Activated CD4-positive, alpha-beta T cell treated with anti-CD3 and anti-CD28 coated beads for 36 hours (primary cell): ENCODE measurements around the gene CHMP2A. TPM values are rescaled to one million over a fixed set of nuclear protein-coding genes. Genes with fewer than 3 reads are reported as not detected.
"Not testable (repeated sequence)": the region's sequence is repeated elsewhere in the genome, so short reads cannot be mapped to it uniquely, and the experiment has no call there.

Source experiments
- ATAC-seq: fragments of 200-7000 bp; cut with Tn5 transposase; one replicate; pipeline ENCODE4 v1.10.0; 2021; ENCODE audit warnings: mild to moderate bottlenecking, moderate library complexity
- CTCF ChIA-PET: fragments of 350-600 bp; sonication (Branson Sonifier 250); formaldehyde crosslinking; loops from one replicate; lab custom pipeline; 2021; ENCODE audit warnings: antibody characterized with exemption; lab: Charles Lee
- POLR2A ChIA-PET: fragments of 350-600 bp; sonication (Branson Sonifier 250); formaldehyde crosslinking; loops from one replicate; lab custom pipeline; 2021; ENCODE audit warnings: antibody characterized with exemption, inconsistent platforms; lab: Charles Lee
- DNase-seq: peaks from one replicate; pipeline ENCODE4 v3.0.0-alpha.2; 2020
- H3K27ac Mint-ChIP-seq: one replicate; pipeline ENCODE4 v1.8.0; 2021; ENCODE audit warnings: mixed read lengths
- H3K27me3 Mint-ChIP-seq: one replicate; pipeline ENCODE4 v1.8.0; 2021; ENCODE audit warnings: mixed read lengths
- H3K36me3 Mint-ChIP-seq: one replicate; pipeline ENCODE4 v1.8.0; 2021; ENCODE audit warnings: low read depth, mixed read lengths
- H3K4me1 Mint-ChIP-seq: one replicate; pipeline ENCODE4 v1.8.0; 2021; ENCODE audit warnings: mixed read lengths
- H3K4me3 Mint-ChIP-seq: one replicate; pipeline ENCODE4 v1.8.0; 2021; ENCODE audit warnings: mild to moderate bottlenecking, moderate library complexity, mixed read lengths
- H3K9me3 Mint-ChIP-seq: one replicate; pipeline ENCODE4 v1.8.0; 2021; ENCODE audit warnings: low read depth, mixed read lengths
- intact Hi-C, 2 experiments: fragments of 100-400 bp; cut with DNase I in 1 of 2; cut with micrococcal nuclease in 1 of 2; formaldehyde crosslinking; loops; one replicate each; pipeline versions ENCODE4 v1.14.2 to v1.15.1; 2022 to 2024; cut with DNase I, micrococcal nuclease
- total RNA-seq, 2 experiments: library from RNA; stranded (reverse); gene quantifications; one replicate each; pipeline ENCODE4 v1.2.3, GENCODE V29; 2021

Gene CHMP2A
- total RNA-seq, 2 experiments from 2014 or later: 101 to 107 TPM

GRCh38 chr19:58577581-58577980 is 22.7 kb upstream of the CHMP2A start:
- Mint-ChIP-seq H3K27ac (peak overlapping the region; percentile 48), H3K4me3 (peak overlapping the region; percentile 12), H3K4me1 (peaks cover 47% of the 10 kb centered on the region)
- DNase-seq, intact Hi-C loops, ATAC-seq, H3K27me3 Mint-ChIP-seq, H3K36me3 Mint-ChIP-seq, H3K9me3 Mint-ChIP-seq: not testable (repeated sequence)
- ChIA-PET POLR2A (interaction anchor here (0.6 kb wide), 1 partner anchor 17 kb away, joined by 3 read pairs; no protein-coding TSS in a partner anchor), CTCF (interaction anchor here (4.7 kb wide), 1 partner anchor 57 kb away, joined by 78 read pairs; the partner anchor contains the start of gene ZBTB45)

GRCh38 chr19:58575183-58576041 is 20.5 kb upstream of the CHMP2A start:
- Mint-ChIP-seq H3K27ac (peak overlapping the region; percentile 100), H3K36me3 (peaks cover 10% of the 10 kb centered on the region), H3K4me1 (peaks cover 50% of the 10 kb centered on the region), H3K27me3 (no peaks in the 10 kb centered on the region), H3K4me3 (peak overlapping the region; percentile 95), H3K9me3 (no peaks in the 10 kb centered on the region)
- ChIA-PET POLR2A (interaction anchor here (1.2 to 2.6 kb wide), 3 partner anchors 15 to 56 kb away, joined by 6 to 9 read pairs (median 7); partner anchors contain the start of genes TRIM28 and ZBTB45), CTCF (interaction anchor here (1.1 to 1.9 kb wide), 4 partner anchors 11 to 61 kb away, joined by 3 to 17 read pairs (median 4); partner anchors contain the start of gene ZBTB45)
- peak; percentile 40 for ATAC-seq
- peak; percentile 92 for DNase-seq
- intact Hi-C loops: loop anchor here (1.0 kb wide), 4 partner anchors 56 to 420 kb away; partner anchors contain the start of genes ZBTB45 (in 1 of the 2) and ZNF274 (in 1 of the 2)

DNA sequence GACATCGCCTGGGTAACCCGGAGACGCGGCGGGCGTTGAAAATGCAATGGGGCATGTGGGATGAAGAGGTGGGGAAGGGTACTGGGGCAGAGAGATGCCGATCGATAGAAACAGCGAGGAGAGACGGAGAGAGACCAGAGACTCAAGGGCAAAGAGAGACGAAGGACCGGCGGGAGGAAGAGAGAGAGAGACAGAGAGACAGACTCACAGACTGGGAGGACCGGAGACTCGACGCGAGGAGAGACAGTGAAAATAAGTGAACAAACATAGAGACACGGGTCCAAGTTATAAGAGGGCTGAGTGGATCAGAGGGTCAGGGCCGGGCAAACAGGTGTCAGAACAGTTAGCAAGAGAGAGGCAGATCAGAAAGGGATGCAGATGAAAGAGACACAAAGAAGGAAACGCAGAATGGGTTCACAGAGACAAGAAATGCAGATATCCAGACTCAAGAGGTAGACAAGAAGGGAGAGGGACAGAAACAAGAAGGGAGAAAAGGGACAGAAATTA is 18.8 kb upstream of the CHMP2A start:
- POLR2A ChIA-PET: no interaction called here
- Mint-ChIP-seq H3K36me3 (peaks cover 18% of the 10 kb centered on the region), H3K9me3 (no peaks in the 10 kb centered on the region), H3K4me3 (peak overlapping the region; percentile 95), H3K4me1 (peaks cover 42% of the 10 kb centered on the region), H3K27ac (peak overlapping the region; percentile 100), H3K27me3 (no peaks in the 10 kb centered on the region)
- CTCF ChIA-PET: no interaction called here
- no peak for DNase-seq
- intact Hi-C loops: loop anchor here (1.0 kb wide), 15 partner anchors 14 to 295 kb away; partner anchors contain the start of genes TRIM28 (in 2 of the 2), ZNF446 (in 2 of the 2), ERVK3-1 (in 1 of the 2) and RPS5 (in 1 of the 2)
- ATAC-seq: no peak

GRCh38 chr19:58572818-58573657 is 18.1 kb upstream of the CHMP2A start, which contains the start of gene MZF1:
MZF1 (minus strand) TSS chr19:58573335; CDS start chr19:58571389, 1,946 bp downstream.
- CTCF ChIA-PET: interaction anchor here (1.7 kb wide), 1 partner anchor 53 kb away, joined by 9 read pairs; the partner anchor contains the start of gene ZBTB45
- POLR2A ChIA-PET: interaction anchor here (0.5 to 2.5 kb wide), 3 partner anchors 13 to 191 kb away, joined by 3 to 9 read pairs (median 3); partner anchors contain the start of gene ZBTB45
- Mint-ChIP-seq H3K9me3 (no peaks in the 10 kb centered on the region), H3K4me3 (peak within 1 kb of the TSS; percentile 95), H3K4me1 (peaks cover 38% of the 10 kb centered on the region), H3K27ac (peak within 1 kb of the TSS; percentile 100), H3K27me3 (no peaks in the 10 kb centered on the region), H3K36me3 (peaks cover 21% of the 10 kb centered on the region)
- intact Hi-C loops: loop anchor here (1.0 kb wide), 15 partner anchors 14 to 295 kb away; partner anchors contain the start of genes RPS5 (in 2 of the 2), TRIM28 (in 2 of the 2), ZNF446 (in 2 of the 2) and ERVK3-1 (in 1 of the 2)
- peak; percentile 100 for DNase-seq
- ATAC-seq: peak; percentile 69

DNA sequence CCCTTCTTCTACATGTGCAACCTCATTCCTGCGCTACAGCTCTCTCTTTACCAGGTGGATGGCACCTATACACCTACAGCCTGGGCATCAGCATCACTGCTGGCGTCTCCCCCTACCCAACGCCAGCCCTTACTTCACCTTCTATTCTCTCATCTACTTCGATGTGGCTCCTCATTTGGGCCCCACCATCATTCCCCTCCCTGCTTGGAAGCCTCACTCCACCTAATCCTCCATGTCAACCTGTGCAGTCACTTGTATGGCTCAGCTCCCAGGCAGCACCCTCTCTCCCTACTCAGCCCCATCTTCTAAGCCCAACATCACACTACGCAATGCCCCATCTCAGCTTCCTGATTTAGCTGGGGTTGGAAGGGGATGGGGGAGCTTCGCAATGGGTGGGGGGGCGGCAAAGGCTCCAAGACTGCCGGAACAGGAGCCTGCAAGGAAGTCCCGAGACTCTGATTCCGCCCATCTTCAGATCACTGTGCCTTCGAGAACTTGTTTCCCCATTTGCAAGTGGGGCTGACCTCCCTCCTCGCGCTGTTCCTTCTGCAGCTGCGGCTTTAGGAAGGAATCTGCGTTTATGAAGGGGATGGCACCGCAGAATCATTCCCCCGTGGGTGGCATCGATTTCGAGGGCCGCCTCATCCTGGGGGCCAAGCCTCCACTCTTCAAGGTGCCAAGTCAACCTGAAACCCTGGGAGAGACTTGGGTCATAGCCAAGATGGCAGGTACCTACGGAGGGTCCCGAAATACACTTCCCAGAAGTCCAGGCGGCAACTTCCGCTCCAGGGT is 17.3 kb upstream of the CHMP2A start:
- POLR2A ChIA-PET: interaction anchor here (0.6 to 2.5 kb wide), 5 partner anchors 9 to 69 kb away, joined by 3 to 9 read pairs (median 3); partner anchors contain the start of gene ZBTB45
- intact Hi-C loops: loop anchor here (1.0 kb wide), 2 partner anchors 13 to 185 kb away; partner anchors contain the start of gene RPS5 (in 1 of the 2)
- peak overlapping the region; percentile 95 for H3K4me3 Mint-ChIP-seq
- ATAC-seq (no peak), DNase-seq (no peak)
- peaks cover 30% of the 10 kb centered on the region for H3K4me1 Mint-ChIP-seq
- no peaks in the 10 kb centered on the region for H3K9me3 Mint-ChIP-seq
- CTCF ChIA-PET: interaction anchor here (0.8 to 1.7 kb wide), 2 partner anchors 9 to 52 kb away, joined by 4 to 9 read pairs; partner anchors contain the start of gene ZBTB45
- peaks cover 21% of the 10 kb centered on the region for H3K36me3 Mint-ChIP-seq
- no peaks in the 10 kb centered on the region for H3K27me3 Mint-ChIP-seq
- peak overlapping the region; percentile 100 for H3K27ac Mint-ChIP-seq

- ChIA-PET CTCF (interaction anchor here (0.8 to 1.7 kb wide), 2 partner anchors 10 to 51 kb away, joined by 4 to 9 read pairs; partner anchors contain the start of gene ZBTB45), POLR2A (interaction anchor here (0.6 to 2.5 kb wide), 3 partner anchors 12 to 68 kb away, joined by 3 to 9 read pairs (median 3); no protein-coding TSS in a partner anchor)
- H3K4me3 Mint-ChIP-seq: no peak overlapping the region
- H3K9me3 Mint-ChIP-seq: no peaks in the 10 kb centered on the region
- H3K4me1 Mint-ChIP-seq: peaks cover 29% of the 10 kb centered on the region
- H3K27me3 Mint-ChIP-seq: no peaks in the 10 kb centered on the region
- H3K27ac Mint-ChIP-seq: peak overlapping the region; percentile 100
- ATAC-seq: no peak
- intact Hi-C loops: no loop called here
- DNase-seq: peak; percentile 5
- H3K36me3 Mint-ChIP-seq: peaks cover 22% of the 10 kb centered on the region
These were observed 16.7 kb upstream of the CHMP2A start for GRCh38 chr19:58571575-58571947.

- POLR2A ChIA-PET: interaction anchor here (2.5 kb wide), 1 partner anchor 11 kb away, joined by 9 read pairs; no protein-coding TSS in a partner anchor
- Mint-ChIP-seq H3K27me3 (no peaks in the 10 kb centered on the region), H3K27ac (no peak overlapping the region), H3K4me3 (no peak overlapping the region), H3K9me3 (no peaks in the 10 kb centered on the region), H3K4me1 (peaks cover 28% of the 10 kb centered on the region), H3K36me3 (peaks cover 26% of the 10 kb centered on the region)
- ATAC-seq: no peak
- CTCF ChIA-PET: interaction anchor here (1.7 kb wide), 1 partner anchor 51 kb away, joined by 9 read pairs; the partner anchor contains the start of gene ZBTB45
- intact Hi-C loops: no loop called here
- peak; percentile 3 for DNase-seq
These were observed 16.1 kb upstream of the CHMP2A start for GRCh38 chr19:58570770-58571574.

- ChIA-PET CTCF (interaction anchor here (0.6 kb wide), 1 partner anchor 9 kb away, joined by 4 read pairs; no protein-coding TSS in a partner anchor), POLR2A (no interaction called here)
- H3K27ac Mint-ChIP-seq: no peak overlapping the region
- no peaks in the 10 kb centered on the region for H3K27me3 Mint-ChIP-seq
- DNase-seq (peak; percentile 4), ATAC-seq (no peak)
- peaks cover 26% of the 10 kb centered on the region for H3K36me3 Mint-ChIP-seq
- peaks cover 25% of the 10 kb centered on the region for H3K4me1 Mint-ChIP-seq
- intact Hi-C loops: no loop called here
- no peaks in the 10 kb centered on the region for H3K9me3 Mint-ChIP-seq
- H3K4me3 Mint-ChIP-seq: no peak overlapping the region
These were observed 15.2 kb upstream of the CHMP2A start for GRCh38 chr19:58569943-58570670.
